Mammary epithelial cell (primary cell): ENCODE measurements around the gene ST6GALNAC4.

ENCODE experiments used
- CTCF ChIP-seq, 2 donors: IDR thresholded peaks in 1 of 2; conservative IDR thresholded peaks in 1 of 2; 2 replicates each; pipeline ENCODE4 v1.5.1; 2011 to 2012; ENCODE audit warnings: inconsistent platforms in 2 of 2, low read length in 2 of 2, mild to moderate bottlenecking in 2 of 2, control low read depth in 1 of 2, low read depth in 1 of 2; ENCODE audit not compliant: insufficient read depth in 1 of 2; ENCODE audit errors: extremely low read depth in 1 of 2
- EZH2 ChIP-seq: IDR thresholded peaks from 2 replicates; pipeline ENCODE4 v1.6.1; 2012; ENCODE audit warnings: low read length, inconsistent platforms, borderline replicate concordance

- TF ChIP-seq EZH2 = no peak
- no peak for TF ChIP-seq CTCF (conservative IDR thresholded peaks at IDR 0.05 in 1 of 2, IDR thresholded peaks at IDR 0.05 in 1 of 2; ENCODE audit: extremely low read depth in 1 of 2, insufficient read depth in 1 of 2, low read depth in 1 of 2, low read length in 2 of 2)
Observed at GRCh38 chr9:127915801-127916719, 781 bp downstream of the ST6GALNAC4 start.
